ENCODE measurements around the gene TRIM17. TPM values are rescaled to one million over a fixed set of nuclear protein-coding genes. Genes with fewer than 3 reads are reported as not detected.

TRIM17 gene
- total and polyA plus RNA-seq, 9 of the 15 experiments (the other 6 are each of a cell fraction or from before 2014, with no cell fraction given), result not detected

DNA sequence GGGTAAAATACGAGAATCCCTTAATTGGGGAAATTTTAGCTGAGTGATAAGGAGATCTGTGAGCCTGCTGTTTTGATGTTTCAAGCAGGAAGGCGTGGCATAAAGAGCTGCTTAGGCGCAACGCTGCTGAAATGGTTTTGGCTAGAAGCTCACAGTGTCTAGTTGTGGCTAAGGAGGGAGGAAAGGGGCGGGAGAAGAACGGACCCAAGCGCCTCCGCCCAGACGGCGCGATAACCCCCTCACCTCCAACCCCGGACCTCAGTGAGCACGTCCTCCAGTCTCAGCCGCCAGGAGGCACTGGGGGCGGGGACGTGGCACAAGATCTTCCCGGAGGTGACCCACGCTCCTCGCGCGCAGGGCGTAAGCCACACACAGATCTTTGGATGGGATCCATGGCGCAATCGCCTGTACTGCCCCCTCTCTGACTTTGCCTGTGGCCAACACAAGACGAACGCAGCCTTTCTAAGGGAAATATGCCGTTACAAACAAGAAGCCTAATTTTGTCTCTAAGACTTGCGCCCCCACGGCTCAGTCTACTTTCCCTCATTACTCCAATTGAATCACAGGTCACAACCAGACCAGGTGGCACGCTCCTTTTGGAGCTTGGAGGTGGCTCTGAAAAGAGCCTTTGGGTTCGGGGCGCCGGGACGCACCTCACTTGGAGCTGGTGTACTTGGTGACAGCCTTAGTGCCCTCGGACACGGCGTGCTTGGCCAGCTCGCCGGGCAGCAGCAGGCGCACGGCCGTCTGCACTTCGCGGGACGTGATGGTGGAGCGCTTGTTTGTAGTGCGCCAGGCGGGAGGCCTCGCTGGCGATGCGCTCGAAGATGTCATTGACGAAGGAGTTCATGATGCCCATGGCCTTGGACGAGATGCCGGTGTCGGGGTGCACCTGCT lies 47.1 kb upstream of the TRIM17 start (continued):
- TF ChIP-seq SP2 (IDR thresholded peaks at IDR 0.05; ENCODE audit: extremely low read depth, low read depth, low read length, poor library complexity, severe bottlenecking) (no peak), RAD51 (IDR thresholded peaks at IDR 0.05; ENCODE audit: borderline replicate concordance, low read depth) (peak; percentile 22; the same call in 1 of the 2 replicates), ETV5 (CRISPR knock-in tag; IDR thresholded peaks at IDR 0.05; ENCODE audit: low read depth) (peak; percentile 84), NFXL1 (CRISPR knock-in tag; IDR thresholded peaks at IDR 0.05) (no peak), RBBP5 (IDR thresholded peaks at IDR 0.05; ENCODE audit: borderline replicate concordance, insufficient read depth, low read length, poor library complexity, severe bottlenecking) (peak; percentile 54), HDAC6 (IDR thresholded peaks at IDR 0.05; ENCODE audit: low read depth, low read length) (0 out of 2 replicates have a peak, but pooled peaks have one; percentile 22), CCNT2 (IDR thresholded peaks at IDR 0.05; ENCODE audit: borderline replicate concordance, extremely low read depth, insufficient read length, low read depth, low read length) (peak; percentile 94), SIN3B (IDR thresholded peaks at IDR 0.05; ENCODE audit: low read depth) (no peak), GTF2F1 (IDR thresholded peaks at IDR 0.05; ENCODE audit: low read depth, low read length) (no peak), CTBP1 (IDR thresholded peaks at IDR 0.05; ENCODE audit: borderline replicate concordance) (peak; percentile 98), ETV1 (tag; conservative IDR thresholded peaks at IDR 0.05; ENCODE audit: low read depth) (peak; percentile 69), ERF (CRISPR knock-in tag; IDR thresholded peaks at IDR 0.05) (peak; percentile 13; the same call in 1 of the 2 replicates), SOX6 (IDR thresholded peaks at IDR 0.05) (peak; percentile 81), FOXP1 (CRISPR knock-in tag; IDR thresholded peaks at IDR 0.05) (peak; percentile 61; the same call in 1 of the 2 replicates)
- TF ChIP-seq, protein P1, sequence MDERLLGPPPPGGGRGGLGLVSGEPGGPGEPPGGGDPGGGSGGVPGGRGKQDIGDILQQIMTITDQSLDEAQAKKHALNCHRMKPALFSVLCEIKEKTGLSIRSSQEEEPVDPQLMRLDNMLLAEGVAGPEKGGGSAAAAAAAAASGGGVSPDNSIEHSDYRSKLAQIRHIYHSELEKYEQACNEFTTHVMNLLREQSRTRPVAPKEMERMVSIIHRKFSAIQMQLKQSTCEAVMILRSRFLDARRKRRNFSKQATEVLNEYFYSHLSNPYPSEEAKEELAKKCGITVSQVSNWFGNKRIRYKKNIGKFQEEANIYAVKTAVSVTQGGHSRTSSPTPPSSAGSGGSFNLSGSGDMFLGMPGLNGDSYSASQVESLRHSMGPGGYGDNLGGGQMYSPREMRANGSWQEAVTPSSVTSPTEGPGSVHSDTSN (CRISPR knock-in tag; IDR thresholded peaks at IDR 0.05; ENCODE audit: low read depth), result no peak
- TF ChIP-seq, protein P1 (tag; conservative IDR thresholded peaks at IDR 0.05; ENCODE audit: low read depth), result no peak
- TF ChIP-seq, protein P2, sequence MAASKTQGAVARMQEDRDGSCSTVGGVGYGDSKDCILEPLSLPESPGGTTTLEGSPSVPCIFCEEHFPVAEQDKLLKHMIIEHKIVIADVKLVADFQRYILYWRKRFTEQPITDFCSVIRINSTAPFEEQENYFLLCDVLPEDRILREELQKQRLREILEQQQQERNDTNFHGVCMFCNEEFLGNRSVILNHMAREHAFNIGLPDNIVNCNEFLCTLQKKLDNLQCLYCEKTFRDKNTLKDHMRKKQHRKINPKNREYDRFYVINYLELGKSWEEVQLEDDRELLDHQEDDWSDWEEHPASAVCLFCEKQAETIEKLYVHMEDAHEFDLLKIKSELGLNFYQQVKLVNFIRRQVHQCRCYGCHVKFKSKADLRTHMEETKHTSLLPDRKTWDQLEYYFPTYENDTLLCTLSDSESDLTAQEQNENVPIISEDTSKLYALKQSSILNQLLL (CRISPR knock-in tag; IDR thresholded peaks at IDR 0.05; ENCODE audit: borderline replicate concordance), result no peak
- TF ChIP-seq, protein P3, sequence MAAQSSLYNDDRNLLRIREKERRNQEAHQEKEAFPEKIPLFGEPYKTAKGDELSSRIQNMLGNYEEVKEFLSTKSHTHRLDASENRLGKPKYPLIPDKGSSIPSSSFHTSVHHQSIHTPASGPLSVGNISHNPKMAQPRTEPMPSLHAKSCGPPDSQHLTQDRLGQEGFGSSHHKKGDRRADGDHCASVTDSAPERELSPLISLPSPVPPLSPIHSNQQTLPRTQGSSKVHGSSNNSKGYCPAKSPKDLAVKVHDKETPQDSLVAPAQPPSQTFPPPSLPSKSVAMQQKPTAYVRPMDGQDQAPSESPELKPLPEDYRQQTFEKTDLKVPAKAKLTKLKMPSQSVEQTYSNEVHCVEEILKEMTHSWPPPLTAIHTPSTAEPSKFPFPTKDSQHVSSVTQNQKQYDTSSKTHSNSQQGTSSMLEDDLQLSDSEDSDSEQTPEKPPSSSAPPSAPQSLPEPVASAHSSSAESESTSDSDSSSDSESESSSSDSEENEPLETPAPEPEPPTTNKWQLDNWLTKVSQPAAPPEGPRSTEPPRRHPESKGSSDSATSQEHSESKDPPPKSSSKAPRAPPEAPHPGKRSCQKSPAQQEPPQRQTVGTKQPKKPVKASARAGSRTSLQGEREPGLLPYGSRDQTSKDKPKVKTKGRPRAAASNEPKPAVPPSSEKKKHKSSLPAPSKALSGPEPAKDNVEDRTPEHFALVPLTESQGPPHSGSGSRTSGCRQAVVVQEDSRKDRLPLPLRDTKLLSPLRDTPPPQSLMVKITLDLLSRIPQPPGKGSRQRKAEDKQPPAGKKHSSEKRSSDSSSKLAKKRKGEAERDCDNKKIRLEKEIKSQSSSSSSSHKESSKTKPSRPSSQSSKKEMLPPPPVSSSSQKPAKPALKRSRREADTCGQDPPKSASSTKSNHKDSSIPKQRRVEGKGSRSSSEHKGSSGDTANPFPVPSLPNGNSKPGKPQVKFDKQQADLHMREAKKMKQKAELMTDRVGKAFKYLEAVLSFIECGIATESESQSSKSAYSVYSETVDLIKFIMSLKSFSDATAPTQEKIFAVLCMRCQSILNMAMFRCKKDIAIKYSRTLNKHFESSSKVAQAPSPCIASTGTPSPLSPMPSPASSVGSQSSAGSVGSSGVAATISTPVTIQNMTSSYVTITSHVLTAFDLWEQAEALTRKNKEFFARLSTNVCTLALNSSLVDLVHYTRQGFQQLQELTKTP (IDR thresholded peaks at IDR 0.05; ENCODE audit: low read depth in 1 of 2, partially characterized antibody in 2 of 2), result peak; percentile 42 to 83

Measured in K562 (cell line).